ENCODE results near the gene LRPPRC.
A peak's percentile ranks its signal among the peaks of the same experiment; 100 is the strongest.

The LRPPRC gene

DNA sequence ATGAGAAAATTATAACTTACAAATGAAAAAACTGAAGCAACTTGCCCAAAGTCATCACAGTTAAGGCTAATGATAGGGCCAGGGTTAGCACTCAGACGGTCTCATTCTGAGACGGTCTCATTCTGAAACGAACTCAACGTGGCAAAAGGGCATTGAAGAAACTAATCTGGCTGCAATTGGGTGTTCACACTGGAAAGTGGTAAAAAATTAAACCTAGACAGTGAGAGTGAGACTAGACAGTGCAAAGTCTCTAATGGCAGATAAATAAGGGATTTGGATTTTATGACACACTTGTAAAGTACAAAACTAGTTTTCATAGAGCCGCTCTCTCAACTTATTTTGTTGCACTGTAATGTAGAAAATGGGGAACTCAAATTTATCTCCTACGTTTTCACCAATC lies 9.2 kb downstream of the LRPPRC start:
- H3K27me3 Mint-ChIP-seq (ENCODE audit: low read depth), result no peaks in the 10 kb centered on the region
- H3K27ac Mint-ChIP-seq, result peak overlapping the region in 1 of 3 experiments; percentile 74
- TF ChIP-seq, protein P1, sequence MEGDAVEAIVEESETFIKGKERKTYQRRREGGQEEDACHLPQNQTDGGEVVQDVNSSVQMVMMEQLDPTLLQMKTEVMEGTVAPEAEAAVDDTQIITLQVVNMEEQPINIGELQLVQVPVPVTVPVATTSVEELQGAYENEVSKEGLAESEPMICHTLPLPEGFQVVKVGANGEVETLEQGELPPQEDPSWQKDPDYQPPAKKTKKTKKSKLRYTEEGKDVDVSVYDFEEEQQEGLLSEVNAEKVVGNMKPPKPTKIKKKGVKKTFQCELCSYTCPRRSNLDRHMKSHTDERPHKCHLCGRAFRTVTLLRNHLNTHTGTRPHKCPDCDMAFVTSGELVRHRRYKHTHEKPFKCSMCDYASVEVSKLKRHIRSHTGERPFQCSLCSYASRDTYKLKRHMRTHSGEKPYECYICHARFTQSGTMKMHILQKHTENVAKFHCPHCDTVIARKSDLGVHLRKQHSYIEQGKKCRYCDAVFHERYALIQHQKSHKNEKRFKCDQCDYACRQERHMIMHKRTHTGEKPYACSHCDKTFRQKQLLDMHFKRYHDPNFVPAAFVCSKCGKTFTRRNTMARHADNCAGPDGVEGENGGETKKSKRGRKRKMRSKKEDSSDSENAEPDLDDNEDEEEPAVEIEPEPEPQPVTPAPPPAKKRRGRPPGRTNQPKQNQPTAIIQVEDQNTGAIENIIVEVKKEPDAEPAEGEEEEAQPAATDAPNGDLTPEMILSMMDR (IDR thresholded peaks at IDR 0.05; ENCODE audit: unreplicated experiment in 3 of 3), result no peak
- peaks cover 10% of the 10 kb centered on the region for H3K4me1 Mint-ChIP-seq
- H3K36me3 Mint-ChIP-seq (ENCODE audit: low read depth), result peaks cover 34% of the 10 kb centered on the region
- H3K9me3 Mint-ChIP-seq, result no peaks in the 10 kb centered on the region
- H3K4me3 Mint-ChIP-seq, result no peak overlapping the region

- Mint-ChIP-seq H3K36me3 (ENCODE audit: low read depth) (peaks cover 39% of the 10 kb centered on the region), H3K4me1 (peaks cover 8% of the 10 kb centered on the region), H3K27ac (no peak overlapping the region), H3K27me3 (ENCODE audit: low read depth) (no peaks in the 10 kb centered on the region), H3K9me3 (no peaks in the 10 kb centered on the region), H3K4me3 (no peak overlapping the region)
- TF ChIP-seq, protein P1 (IDR thresholded peaks at IDR 0.05; ENCODE audit: unreplicated experiment in 3 of 3), result no peak
These were observed 10.4 kb downstream of the LRPPRC start for GRCh38 chr2:43985359-43985758.

DNA sequence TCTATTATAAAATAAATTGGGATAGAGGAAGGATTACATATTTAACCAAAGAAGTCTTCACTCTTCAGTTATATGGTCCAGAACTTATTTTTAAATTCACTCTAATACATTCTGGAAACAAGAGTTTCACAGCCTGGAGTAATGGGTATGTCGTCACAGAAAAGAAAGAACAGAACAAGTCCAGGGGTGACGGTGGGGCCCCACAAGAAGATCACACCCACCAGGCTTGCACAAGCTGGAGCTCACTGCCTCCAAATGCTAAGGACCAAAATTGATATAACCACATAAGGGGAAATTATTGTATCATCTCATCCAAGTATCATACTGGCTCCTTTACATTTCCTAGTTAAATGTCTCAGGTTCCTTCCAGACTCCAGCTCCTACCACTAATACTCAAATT lies 11.3 kb downstream of the LRPPRC start:
- H3K27me3 Mint-ChIP-seq (ENCODE audit: low read depth), result no peaks in the 10 kb centered on the region
- H3K4me1 Mint-ChIP-seq, result peaks cover 5% of the 10 kb centered on the region
- no peak overlapping the region for H3K4me3 Mint-ChIP-seq
- peaks cover 43% of the 10 kb centered on the region for H3K36me3 Mint-ChIP-seq (ENCODE audit: low read depth)
- TF ChIP-seq, protein P1 (IDR thresholded peaks at IDR 0.05; ENCODE audit: unreplicated experiment in 3 of 3), result no peak
- H3K27ac Mint-ChIP-seq, result no peak overlapping the region
- H3K9me3 Mint-ChIP-seq, result no peaks in the 10 kb centered on the region

DNA sequence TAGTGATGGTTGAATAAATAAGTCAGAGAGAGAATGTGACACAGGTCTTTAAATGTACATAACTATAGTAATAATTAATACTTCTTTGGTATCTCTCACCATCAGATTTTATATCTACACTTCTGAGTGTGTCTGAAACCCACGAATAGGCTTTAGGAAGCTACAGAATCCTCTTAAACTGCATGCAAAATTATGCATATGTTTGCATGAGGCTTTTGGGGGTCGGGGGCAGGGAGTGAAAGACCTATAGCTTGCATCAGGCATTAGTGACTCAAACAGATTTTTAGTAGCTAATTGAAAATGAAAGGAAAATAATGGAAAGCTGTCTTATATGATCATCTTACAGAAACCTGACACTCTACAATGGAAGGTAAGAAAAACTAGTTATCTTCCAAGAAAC lies 14.9 kb downstream of the LRPPRC start:
- H3K27me3 Mint-ChIP-seq (ENCODE audit: low read depth), result no peaks in the 10 kb centered on the region
- no peaks in the 10 kb centered on the region for H3K9me3 Mint-ChIP-seq
- TF ChIP-seq, protein P1 (IDR thresholded peaks at IDR 0.05; ENCODE audit: unreplicated experiment in 3 of 3), result no peak
- H3K36me3 Mint-ChIP-seq (ENCODE audit: low read depth), result peaks cover 47% of the 10 kb centered on the region
- no peaks in the 10 kb centered on the region for H3K4me1 Mint-ChIP-seq
- no peak overlapping the region for H3K27ac Mint-ChIP-seq
- H3K4me3 Mint-ChIP-seq, result no peak overlapping the region

- Mint-ChIP-seq H3K4me3 (no peak overlapping the region), H3K9me3 (no peaks in the 10 kb centered on the region), H3K4me1 (no peaks in the 10 kb centered on the region), H3K27me3 (ENCODE audit: low read depth) (no peaks in the 10 kb centered on the region), H3K36me3 (ENCODE audit: low read depth) (peaks cover 63% of the 10 kb centered on the region), H3K27ac (no peak overlapping the region)
- TF ChIP-seq, protein P1 (IDR thresholded peaks at IDR 0.05; ENCODE audit: unreplicated experiment in 3 of 3), result no peak
These were observed 18.0 kb downstream of the LRPPRC start for GRCh38 chr2:43977677-43978375.

GRCh38 chr2:43960921-43961320 lies 34.9 kb downstream of the LRPPRC start:
- H3K4me3 Mint-ChIP-seq, result no peak overlapping the region

More at GRCh38 chr2:43960921-43961320, 34.9 kb downstream of the LRPPRC start:
- H3K4me1 Mint-ChIP-seq, result no peaks in the 10 kb centered on the region
- H3K27ac Mint-ChIP-seq, result no peak overlapping the region
- no peaks in the 10 kb centered on the region for H3K27me3 Mint-ChIP-seq (ENCODE audit: low read depth)
- H3K36me3 Mint-ChIP-seq (ENCODE audit: low read depth), result peaks cover 68% of the 10 kb centered on the region
- TF ChIP-seq, protein P1 (IDR thresholded peaks at IDR 0.05; ENCODE audit: unreplicated experiment in 3 of 3), result no peak
- no peaks in the 10 kb centered on the region for H3K9me3 Mint-ChIP-seq

All from nephron (organoid).